Stomach (tissue), 4 donors: ENCODE data around the gene HEPHL1.

Source experiments
- CTCF ChIP-seq, 7 experiments: fragments of 450-650 bp in 4 of 7; fragments of 200-600 bp in 3 of 7; sonication (generic) in 3 of 7; IDR thresholded peaks; one replicate each; pipeline ENCODE4 v1.5.1; 2016 to 2019; ENCODE audit warnings: antibody characterized with exemption in 7 of 7, control low read depth in 2 of 7, mild to moderate bottlenecking in 1 of 7
- EP300 ChIP-seq: sonication (generic); formaldehyde crosslinking; IDR thresholded peaks from one replicate; pipeline ENCODE4 v1.6.1; 2017; ENCODE audit warnings: antibody characterized with exemption
- POLR2A ChIP-seq, 4 donors: fragments of 450-650 bp; IDR thresholded peaks; one replicate each; pipeline ENCODE4 v1.6.1; 2016; ENCODE audit warnings: antibody characterized with exemption in 4 of 4, control low read depth in 2 of 4, mild to moderate bottlenecking in 1 of 4, moderate library complexity in 1 of 4
- POLR2AphosphoS5 ChIP-seq, 3 donors: sonication (generic); formaldehyde crosslinking; IDR thresholded peaks; one replicate each; pipeline ENCODE4 v1.6.1; 2016; ENCODE audit warnings: antibody characterized with exemption in 3 of 3

GRCh38 chr11:94106716-94107115, 85.6 kb downstream of the HEPHL1 start:
- no peak for TF ChIP-seq CTCF (IDR thresholded peaks at IDR 0.05)
- TF ChIP-seq POLR2A (IDR thresholded peaks at IDR 0.05): no peak
- TF ChIP-seq EP300: no peak
- TF ChIP-seq POLR2AphosphoS5 (IDR thresholded peaks at IDR 0.05): no peak
